Measurements from ENCODE around the gene FCGR1A.
"Not testable (repeated sequence)": the region's sequence is repeated elsewhere in the genome, so short reads cannot be mapped to it uniquely, and the experiment has no call there.

DNA sequence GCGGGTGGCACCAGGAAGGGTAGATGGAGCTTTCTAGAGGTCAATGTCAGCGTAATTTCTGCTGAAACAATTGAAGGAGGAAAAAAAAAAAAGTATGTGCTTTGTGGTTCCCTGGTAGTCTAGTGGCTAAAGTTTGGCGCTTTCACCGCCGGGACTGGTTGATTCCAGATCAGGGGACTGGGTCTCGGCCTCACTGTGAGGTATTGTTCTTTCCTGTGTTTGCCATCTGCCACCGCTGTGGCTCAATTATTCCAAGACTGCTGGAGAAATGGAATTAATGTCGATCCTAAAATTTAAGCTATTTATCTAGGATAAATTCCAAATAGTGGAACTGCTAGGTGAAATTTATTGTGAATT is 34.4 kb upstream of the FCGR1A start:
- TF ChIP-seq, protein P1, sequence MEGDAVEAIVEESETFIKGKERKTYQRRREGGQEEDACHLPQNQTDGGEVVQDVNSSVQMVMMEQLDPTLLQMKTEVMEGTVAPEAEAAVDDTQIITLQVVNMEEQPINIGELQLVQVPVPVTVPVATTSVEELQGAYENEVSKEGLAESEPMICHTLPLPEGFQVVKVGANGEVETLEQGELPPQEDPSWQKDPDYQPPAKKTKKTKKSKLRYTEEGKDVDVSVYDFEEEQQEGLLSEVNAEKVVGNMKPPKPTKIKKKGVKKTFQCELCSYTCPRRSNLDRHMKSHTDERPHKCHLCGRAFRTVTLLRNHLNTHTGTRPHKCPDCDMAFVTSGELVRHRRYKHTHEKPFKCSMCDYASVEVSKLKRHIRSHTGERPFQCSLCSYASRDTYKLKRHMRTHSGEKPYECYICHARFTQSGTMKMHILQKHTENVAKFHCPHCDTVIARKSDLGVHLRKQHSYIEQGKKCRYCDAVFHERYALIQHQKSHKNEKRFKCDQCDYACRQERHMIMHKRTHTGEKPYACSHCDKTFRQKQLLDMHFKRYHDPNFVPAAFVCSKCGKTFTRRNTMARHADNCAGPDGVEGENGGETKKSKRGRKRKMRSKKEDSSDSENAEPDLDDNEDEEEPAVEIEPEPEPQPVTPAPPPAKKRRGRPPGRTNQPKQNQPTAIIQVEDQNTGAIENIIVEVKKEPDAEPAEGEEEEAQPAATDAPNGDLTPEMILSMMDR (IDR thresholded peaks at IDR 0.05) = not testable (repeated sequence)
- TF ChIP-seq POLR2A, EP300, POLR2AphosphoS5 (IDR thresholded peaks at IDR 0.05): not testable (repeated sequence)
